ENCODE results near the gene COL26A1. TPM values are rescaled to one million over a fixed set of nuclear protein-coding genes. Genes with fewer than 3 reads are reported as not detected.

Gene COL26A1
- total RNA-seq, 2 donors from 2014 or later: 0.35 TPM; not detected in 1

DNA sequence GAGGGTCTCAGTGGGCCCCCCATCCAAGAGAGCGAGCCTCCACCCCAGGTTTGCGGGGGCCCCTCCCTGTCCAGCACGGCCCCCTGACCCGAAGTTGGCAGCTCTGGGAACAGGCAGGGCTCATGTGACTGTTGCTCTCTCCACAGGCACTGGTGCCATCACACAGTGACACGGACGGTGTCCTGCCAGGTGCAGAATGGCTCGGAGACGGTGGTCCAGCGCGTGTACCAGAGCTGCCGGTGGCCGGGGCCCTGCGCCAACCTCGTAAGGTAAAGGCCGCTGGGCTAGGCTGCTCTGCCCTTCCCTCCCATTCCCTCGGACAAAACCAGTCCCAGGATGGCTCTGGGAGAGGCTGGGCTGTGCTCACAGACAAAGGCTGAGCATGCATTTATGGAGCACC, 57.2 kb downstream of the COL26A1 start:
- Histone ChIP-seq H3K4me3 (no peak overlapping the region), H3K9ac (ENCODE audit: low read depth in 2 of 2, low read length in 2 of 2) (no peak overlapping the region), H3K4me1 (no peaks in the 10 kb centered on the region), H3K27me3 (no peaks in the 10 kb centered on the region), H3K9me3 (no peaks in the 10 kb centered on the region), H3K36me3 (no peaks in the 10 kb centered on the region), H3K27ac (no peak overlapping the region)
- TF ChIP-seq, protein P1, sequence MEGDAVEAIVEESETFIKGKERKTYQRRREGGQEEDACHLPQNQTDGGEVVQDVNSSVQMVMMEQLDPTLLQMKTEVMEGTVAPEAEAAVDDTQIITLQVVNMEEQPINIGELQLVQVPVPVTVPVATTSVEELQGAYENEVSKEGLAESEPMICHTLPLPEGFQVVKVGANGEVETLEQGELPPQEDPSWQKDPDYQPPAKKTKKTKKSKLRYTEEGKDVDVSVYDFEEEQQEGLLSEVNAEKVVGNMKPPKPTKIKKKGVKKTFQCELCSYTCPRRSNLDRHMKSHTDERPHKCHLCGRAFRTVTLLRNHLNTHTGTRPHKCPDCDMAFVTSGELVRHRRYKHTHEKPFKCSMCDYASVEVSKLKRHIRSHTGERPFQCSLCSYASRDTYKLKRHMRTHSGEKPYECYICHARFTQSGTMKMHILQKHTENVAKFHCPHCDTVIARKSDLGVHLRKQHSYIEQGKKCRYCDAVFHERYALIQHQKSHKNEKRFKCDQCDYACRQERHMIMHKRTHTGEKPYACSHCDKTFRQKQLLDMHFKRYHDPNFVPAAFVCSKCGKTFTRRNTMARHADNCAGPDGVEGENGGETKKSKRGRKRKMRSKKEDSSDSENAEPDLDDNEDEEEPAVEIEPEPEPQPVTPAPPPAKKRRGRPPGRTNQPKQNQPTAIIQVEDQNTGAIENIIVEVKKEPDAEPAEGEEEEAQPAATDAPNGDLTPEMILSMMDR (IDR thresholded peaks at IDR 0.05): no peak
- no peak for DNase-seq
- intact Hi-C loops (cut with DNase I): no loop called here

DNA sequence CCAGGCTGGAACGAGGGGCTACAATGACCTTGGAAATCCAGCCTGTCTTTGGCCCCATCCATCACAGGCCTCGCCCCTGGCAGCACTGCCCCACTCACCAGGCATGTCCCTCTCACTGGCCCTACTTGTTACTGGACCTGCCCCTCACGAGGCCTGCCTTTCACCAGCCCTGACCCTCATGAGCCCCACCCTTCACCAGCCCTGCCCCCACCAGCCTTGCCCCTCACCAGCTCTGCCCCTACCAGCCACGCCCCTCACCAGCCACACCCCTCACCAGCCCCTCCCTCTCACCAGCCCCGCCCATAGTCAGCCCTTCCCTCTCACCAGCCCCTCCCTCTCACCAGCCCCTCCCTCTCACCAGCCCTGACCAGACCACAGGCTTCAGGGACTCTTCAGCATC, 57.8 kb downstream of the COL26A1 start:
- no peaks in the 10 kb centered on the region for H3K4me1 ChIP-seq
- H3K4me3 ChIP-seq: no peak overlapping the region
- no peaks in the 10 kb centered on the region for H3K36me3 ChIP-seq
- no peaks in the 10 kb centered on the region for H3K9me3 ChIP-seq
- H3K9ac ChIP-seq (ENCODE audit: low read depth in 2 of 2, low read length in 2 of 2): no peak overlapping the region
- no peak overlapping the region for H3K27ac ChIP-seq
- no peaks in the 10 kb centered on the region for H3K27me3 ChIP-seq
- intact Hi-C loops (cut with DNase I): no loop called here
- DNase-seq: no peak
- TF ChIP-seq, protein P1 (IDR thresholded peaks at IDR 0.05): no peak

DNA sequence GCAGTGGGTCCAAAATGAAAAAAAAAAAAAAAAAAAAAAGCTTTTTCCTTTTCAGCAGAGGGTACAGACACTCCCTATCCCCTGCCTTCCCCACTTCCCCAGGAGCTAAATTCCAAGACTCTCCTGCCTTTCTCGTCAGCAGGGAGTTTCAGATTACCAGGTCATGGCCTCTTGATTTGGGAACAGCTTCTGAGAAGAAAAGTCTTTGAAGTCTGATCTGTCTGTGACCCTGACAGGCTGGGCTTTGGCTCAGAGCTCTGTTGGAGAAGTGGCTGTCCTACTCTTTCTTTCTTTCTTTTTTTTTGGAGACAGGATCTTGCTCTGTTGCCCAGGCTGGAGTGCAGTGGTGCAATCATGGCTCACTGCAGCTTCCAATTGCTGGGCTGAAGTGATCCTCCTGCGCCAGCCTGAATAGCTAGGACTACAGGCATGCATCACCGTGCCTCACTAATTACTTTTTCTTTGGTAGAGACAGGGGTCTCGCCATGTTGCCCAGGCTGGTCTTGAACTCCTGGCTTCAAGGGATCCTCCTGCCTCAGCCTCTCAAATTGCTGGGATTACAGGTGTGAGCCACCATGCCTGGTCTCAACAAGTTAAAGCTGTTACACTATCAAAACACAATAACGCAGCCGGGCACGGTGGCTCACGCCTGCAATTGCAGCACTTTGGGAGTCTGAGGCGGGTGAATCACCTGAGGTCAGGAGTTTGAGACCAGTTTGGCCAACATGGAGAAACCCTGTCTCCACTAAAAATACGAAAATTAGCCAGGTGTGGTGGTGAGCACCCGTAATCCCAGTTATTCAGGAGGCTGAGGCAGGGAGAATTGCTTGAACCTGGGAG, 59.9 kb downstream of the COL26A1 start:
- H3K9me3 ChIP-seq: no peaks in the 10 kb centered on the region
- intact Hi-C loops (cut with DNase I): no loop called here
- H3K36me3 ChIP-seq: no peaks in the 10 kb centered on the region
- no peaks in the 10 kb centered on the region for H3K4me1 ChIP-seq
- no peak for DNase-seq
- no peak overlapping the region for H3K27ac ChIP-seq
- H3K9ac ChIP-seq (ENCODE audit: low read depth in 2 of 2, low read length in 2 of 2): no peak overlapping the region
- H3K4me3 ChIP-seq: no peak overlapping the region
- TF ChIP-seq, protein P1 (IDR thresholded peaks at IDR 0.05): no peak
- H3K27me3 ChIP-seq: no peaks in the 10 kb centered on the region

DNA sequence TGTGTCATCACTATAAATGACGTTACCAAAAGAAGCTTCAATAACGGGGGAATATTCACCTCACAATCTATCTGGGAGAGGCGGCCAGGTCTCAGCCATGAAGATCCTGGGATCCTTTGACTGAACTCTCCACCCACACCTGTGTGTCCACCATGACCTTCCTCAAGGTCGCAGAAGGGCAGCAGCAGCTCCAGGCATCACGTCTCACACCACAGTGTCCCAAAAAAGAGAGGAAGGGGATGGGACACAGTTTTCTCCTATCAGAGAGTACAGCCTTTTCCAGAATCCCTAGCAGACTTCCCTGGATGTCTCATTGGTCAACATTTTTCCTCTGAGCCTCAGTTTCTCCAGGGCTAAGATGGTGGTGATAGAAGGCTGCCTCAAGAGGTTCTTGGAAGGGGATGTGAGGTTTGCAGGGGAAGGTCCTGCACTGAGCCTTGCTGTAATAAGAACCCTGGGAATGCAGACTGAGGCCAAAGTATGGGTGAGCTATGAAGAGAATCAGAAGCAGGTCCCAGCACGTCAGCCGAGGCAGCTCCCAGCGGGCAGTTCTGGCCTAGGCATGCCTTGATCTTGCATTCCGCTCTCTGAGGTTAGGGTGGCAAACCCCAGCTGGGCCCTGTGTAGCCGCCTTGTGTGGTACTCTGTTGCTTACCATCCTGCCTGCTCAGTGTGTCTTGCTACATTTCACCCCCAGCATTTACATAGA, 63.8 kb downstream of the COL26A1 start:
- Histone ChIP-seq H3K4me3 (no peak overlapping the region), H3K9me3 (no peaks in the 10 kb centered on the region), H3K36me3 (no peaks in the 10 kb centered on the region), H3K27me3 (no peaks in the 10 kb centered on the region), H3K27ac (no peak overlapping the region), H3K4me1 (no peaks in the 10 kb centered on the region), H3K9ac (ENCODE audit: low read depth in 2 of 2, low read length in 2 of 2) (no peak overlapping the region)
- TF ChIP-seq, protein P1 (IDR thresholded peaks at IDR 0.05): no peak
- DNase-seq: no peak
- intact Hi-C loops (cut with DNase I): no loop called here

DNA sequence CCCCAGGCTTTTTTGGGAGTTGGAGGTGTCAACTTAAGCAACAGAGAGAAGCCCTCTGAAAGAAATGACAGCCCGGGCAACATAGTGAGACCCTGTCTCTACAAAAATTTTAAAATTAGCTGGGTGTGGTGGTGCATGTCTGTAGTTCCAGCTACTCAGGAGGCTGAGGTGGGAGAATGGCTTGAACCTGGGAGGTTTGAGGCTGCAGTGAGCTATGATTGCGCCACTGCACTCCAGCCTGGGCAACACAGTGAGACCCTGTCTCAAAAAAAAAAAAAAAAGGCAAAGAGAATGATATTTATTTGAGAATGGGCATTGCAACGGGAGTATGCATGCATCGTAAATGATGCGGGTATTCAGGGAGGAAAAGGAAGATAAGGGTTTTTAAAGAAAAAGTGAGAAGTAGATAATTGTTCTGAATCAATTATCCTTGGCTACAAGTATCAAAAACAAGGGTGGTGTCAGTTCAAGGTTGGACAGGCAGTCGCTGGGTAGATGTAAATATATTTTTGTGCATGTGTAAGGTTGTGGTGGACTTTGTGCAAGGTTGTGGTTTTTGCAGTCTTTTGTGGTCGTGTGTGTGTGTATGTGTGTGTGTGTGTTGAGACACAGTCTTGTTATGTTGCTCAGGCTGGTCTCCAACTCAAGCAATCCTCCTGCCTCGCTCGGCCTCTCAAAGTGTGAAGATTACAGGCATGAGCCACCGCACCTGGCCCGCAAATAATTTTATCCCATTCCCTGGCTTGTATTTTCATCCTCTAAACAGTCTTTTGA, 65.6 kb downstream of the COL26A1 start:
- no peaks in the 10 kb centered on the region for H3K4me1 ChIP-seq
- H3K9me3 ChIP-seq: no peaks in the 10 kb centered on the region
- H3K9ac ChIP-seq (ENCODE audit: low read depth in 2 of 2, low read length in 2 of 2): no peak overlapping the region
- DNase-seq: no peak
- no peak overlapping the region for H3K4me3 ChIP-seq
- no peak overlapping the region for H3K27ac ChIP-seq
- H3K36me3 ChIP-seq: no peaks in the 10 kb centered on the region
- no peaks in the 10 kb centered on the region for H3K27me3 ChIP-seq
- TF ChIP-seq, protein P1 (IDR thresholded peaks at IDR 0.05): no peak
- intact Hi-C loops (cut with DNase I): no loop called here
